ENCODE results near the gene RAB1B.

Gene RAB1B

GRCh38 chr11:66325263-66325671 is 56.8 kb downstream of the RAB1B start:
- DNase-seq, result no peak

- no peak for DNase-seq
These were observed 58.0 kb downstream of the RAB1B start for GRCh38 chr11:66326261-66327111.

All from NCI-H510A (cell line).